Calu3 (cell line): ENCODE data around the gene ZNF681. TPM values are rescaled to one million over a fixed set of nuclear protein-coding genes. Genes with fewer than 3 reads are reported as not detected.

Experiments used
- BruUV-seq: library from RNA; stranded (reverse); fragments of 400-500 nt; replicated peaks from 2 replicates; lab custom pipeline; 2021; lab: Mats Ljungman, UMichigan
- CTCF ChIA-PET: fragments of 300-600 bp; sonication (Branson Sonifier 250); formaldehyde crosslinking; loops from one replicate; lab custom pipeline; 2022; ENCODE audit warnings: antibody characterized with exemption; lab: Charles Lee
- DNase-seq: peaks from one replicate; pipeline ENCODE4 v3.0.0; 2022
- H3K27ac Mint-ChIP-seq: one replicate; pipeline ENCODE4 v1.8.0; 2022; ENCODE audit warnings: mixed read lengths; ENCODE audit not compliant: unreplicated experiment
- H3K27me3 Mint-ChIP-seq: one replicate; pipeline ENCODE4 v1.8.0; 2022; ENCODE audit warnings: mixed read lengths; ENCODE audit not compliant: unreplicated experiment
- H3K36me3 Mint-ChIP-seq: one replicate; pipeline ENCODE4 v1.8.0; 2022; ENCODE audit warnings: mild to moderate bottlenecking, moderate library complexity, mixed read lengths; ENCODE audit not compliant: insufficient read depth, unreplicated experiment
- H3K4me1 Mint-ChIP-seq: one replicate; pipeline ENCODE4 v1.8.0; 2022; ENCODE audit warnings: mild to moderate bottlenecking, low read depth, mixed read lengths; ENCODE audit not compliant: unreplicated experiment
- H3K4me3 Mint-ChIP-seq: one replicate; pipeline ENCODE4 v1.8.0; 2022; ENCODE audit warnings: mild to moderate bottlenecking, low read depth, moderate library complexity, mixed read lengths; ENCODE audit not compliant: unreplicated experiment
- H3K9me3 Mint-ChIP-seq: one replicate; pipeline ENCODE4 v1.8.0; 2022; ENCODE audit warnings: low read depth, mixed read lengths; ENCODE audit not compliant: unreplicated experiment
- intact Hi-C: fragments of 100-400 bp; cut with micrococcal nuclease; formaldehyde crosslinking; loops from one replicate; pipeline ENCODE4 v1.10.0; 2022; ENCODE audit not compliant: unreplicated experiment
- total RNA-seq: library from RNA; stranded (reverse); gene quantifications from 2 replicates; pipeline ENCODE4 v1.2.3, GENCODE V29; 2022
- TF ChIP-seq, protein P1 (sequence below): fragments of 200-600 bp; IDR thresholded peaks from one replicate; pipeline ENCODE4 v1.8.0; 2022; ENCODE audit warnings: antibody characterized with exemption; ENCODE audit not compliant: unreplicated experiment

ZNF681 gene
- total RNA-seq, 1 experiment from 2014 or later, result 6.9 TPM

DNA sequence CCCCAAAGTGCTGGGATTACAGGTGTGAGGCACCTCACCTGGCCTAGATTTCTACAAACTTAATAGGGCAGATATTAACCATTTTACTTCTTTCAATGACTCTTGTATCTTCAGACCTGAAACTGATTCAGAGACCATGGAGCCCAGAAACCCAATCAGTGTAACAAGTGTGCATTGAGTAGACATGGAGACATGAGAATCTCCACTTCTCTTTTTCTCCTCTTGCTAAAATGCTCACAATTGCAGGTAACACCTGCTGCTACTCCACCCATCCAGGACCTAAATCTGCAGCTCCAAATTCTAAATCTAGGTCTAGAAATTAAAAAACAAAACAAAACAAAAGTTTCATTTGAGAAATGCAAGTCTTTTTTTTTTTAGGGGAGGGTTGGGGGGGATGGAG is 42.2 kb upstream of the ZNF681 start:
- TF ChIP-seq, protein P1, sequence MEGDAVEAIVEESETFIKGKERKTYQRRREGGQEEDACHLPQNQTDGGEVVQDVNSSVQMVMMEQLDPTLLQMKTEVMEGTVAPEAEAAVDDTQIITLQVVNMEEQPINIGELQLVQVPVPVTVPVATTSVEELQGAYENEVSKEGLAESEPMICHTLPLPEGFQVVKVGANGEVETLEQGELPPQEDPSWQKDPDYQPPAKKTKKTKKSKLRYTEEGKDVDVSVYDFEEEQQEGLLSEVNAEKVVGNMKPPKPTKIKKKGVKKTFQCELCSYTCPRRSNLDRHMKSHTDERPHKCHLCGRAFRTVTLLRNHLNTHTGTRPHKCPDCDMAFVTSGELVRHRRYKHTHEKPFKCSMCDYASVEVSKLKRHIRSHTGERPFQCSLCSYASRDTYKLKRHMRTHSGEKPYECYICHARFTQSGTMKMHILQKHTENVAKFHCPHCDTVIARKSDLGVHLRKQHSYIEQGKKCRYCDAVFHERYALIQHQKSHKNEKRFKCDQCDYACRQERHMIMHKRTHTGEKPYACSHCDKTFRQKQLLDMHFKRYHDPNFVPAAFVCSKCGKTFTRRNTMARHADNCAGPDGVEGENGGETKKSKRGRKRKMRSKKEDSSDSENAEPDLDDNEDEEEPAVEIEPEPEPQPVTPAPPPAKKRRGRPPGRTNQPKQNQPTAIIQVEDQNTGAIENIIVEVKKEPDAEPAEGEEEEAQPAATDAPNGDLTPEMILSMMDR, result no peak
- CTCF ChIA-PET, result no interaction called here
- no peaks in the 10 kb centered on the region for H3K4me1 Mint-ChIP-seq
- DNase-seq, result no peak
- no peaks in the 10 kb centered on the region for H3K27me3 Mint-ChIP-seq
- H3K36me3 Mint-ChIP-seq, result no peaks in the 10 kb centered on the region
- H3K27ac Mint-ChIP-seq, result no peak overlapping the region
- intact Hi-C loops, result no loop called here
- H3K9me3 Mint-ChIP-seq, result peaks cover 6% of the 10 kb centered on the region
- H3K4me3 Mint-ChIP-seq, result no peak overlapping the region
- no TSS peak for BruUV-seq

DNA sequence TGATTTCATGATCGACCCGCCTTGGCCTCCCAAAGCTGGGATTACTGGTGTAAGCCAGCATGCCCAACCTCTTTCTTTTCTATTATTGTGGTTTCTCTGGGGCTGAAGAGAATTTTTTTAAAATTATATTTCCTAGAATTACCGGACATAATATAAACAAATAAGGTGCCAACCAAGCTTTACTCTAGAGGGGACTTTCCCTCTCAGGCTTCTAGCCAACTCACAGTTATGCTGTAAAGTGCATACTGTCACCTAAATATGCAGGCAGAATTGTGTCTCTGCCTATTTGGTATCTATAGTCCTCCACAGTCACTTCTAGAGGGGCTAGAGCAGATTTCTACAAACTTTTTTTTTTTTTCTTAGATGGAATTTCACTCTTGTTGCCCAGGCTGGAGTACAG is 41.6 kb upstream of the ZNF681 start:
- Mint-ChIP-seq H3K4me1 (no peaks in the 10 kb centered on the region), H3K27me3 (no peaks in the 10 kb centered on the region), H3K4me3 (no peak overlapping the region), H3K27ac (no peak overlapping the region), H3K36me3 (no peaks in the 10 kb centered on the region), H3K9me3 (peaks cover 6% of the 10 kb centered on the region)
- no peak for DNase-seq
- TF ChIP-seq, protein P1, result no peak
- intact Hi-C loops, result no loop called here
- CTCF ChIA-PET, result interaction anchor here (0.7 kb wide), 1 partner anchor 331 kb away, joined by 4 read pairs; no protein-coding TSS in a partner anchor
- no TSS peak for BruUV-seq

DNA sequence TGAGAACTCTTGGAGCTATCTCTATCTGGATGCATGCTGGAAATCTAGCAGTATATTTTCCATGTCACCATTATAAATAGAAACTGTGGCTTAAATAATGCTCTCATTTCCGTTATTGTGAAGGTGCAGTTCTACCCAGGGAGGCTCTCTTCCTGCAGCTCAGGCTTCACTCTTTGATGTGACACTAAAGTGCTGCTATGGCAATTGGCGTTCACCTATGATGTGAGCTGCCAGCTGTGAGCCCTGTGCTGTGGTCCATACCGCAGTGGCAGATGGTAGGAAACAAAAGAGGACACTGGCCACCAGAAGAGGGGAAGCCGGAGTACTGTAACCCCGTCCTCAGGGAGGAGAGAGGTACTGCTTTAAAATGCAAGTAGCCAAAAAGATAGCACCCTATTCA is 40.6 kb upstream of the ZNF681 start:
- Mint-ChIP-seq H3K27me3 (no peaks in the 10 kb centered on the region), H3K4me3 (no peak overlapping the region), H3K9me3 (peaks cover 8% of the 10 kb centered on the region), H3K27ac (no peak overlapping the region), H3K36me3 (no peaks in the 10 kb centered on the region), H3K4me1 (no peaks in the 10 kb centered on the region)
- BruUV-seq, result no TSS peak
- CTCF ChIA-PET, result no interaction called here
- TF ChIP-seq, protein P1, result no peak
- intact Hi-C loops, result no loop called here
- no peak for DNase-seq

DNA sequence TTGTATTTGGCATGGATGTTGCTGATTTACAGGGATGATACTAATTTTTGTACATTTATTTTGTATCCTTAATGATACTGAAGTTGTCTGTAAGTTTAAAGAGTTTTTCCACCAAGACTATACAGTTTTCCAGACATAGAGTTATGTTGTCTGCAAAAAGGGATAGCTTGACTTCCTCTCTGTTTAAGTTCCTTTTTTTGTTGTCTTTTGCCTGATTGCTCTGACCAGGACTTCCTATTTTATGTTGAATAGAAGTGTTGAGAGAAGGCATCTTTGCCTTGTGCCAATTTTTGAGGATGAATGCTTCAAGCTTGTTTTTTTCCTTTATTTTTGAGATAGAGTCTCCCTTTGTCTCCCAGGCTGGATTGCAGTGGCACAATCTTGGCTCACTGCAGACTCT is 36.8 kb upstream of the ZNF681 start:
- TF ChIP-seq, protein P1, result no peak
- Mint-ChIP-seq H3K36me3 (no peaks in the 10 kb centered on the region), H3K27me3 (no peaks in the 10 kb centered on the region)

More for the DNA sequence above, 36.8 kb upstream of the ZNF681 start:
- no peak overlapping the region for H3K4me3 Mint-ChIP-seq
- no peak for DNase-seq
- intact Hi-C loops, result no loop called here
- no peaks in the 10 kb centered on the region for H3K4me1 Mint-ChIP-seq
- no TSS peak for BruUV-seq
- CTCF ChIA-PET, result no interaction called here
- H3K9me3 Mint-ChIP-seq, result peaks cover 10% of the 10 kb centered on the region
- H3K27ac Mint-ChIP-seq, result no peak overlapping the region
